GM19193 (cell line): ENCODE results near the gene MYOG.

Source experiments
- POLR2A ChIP-seq: IDR thresholded peaks from 4 replicates; pipeline ENCODE4 v1.6.1; 2011; ENCODE audit not compliant: insufficient read depth, insufficient read length; ENCODE audit errors: extremely low read depth

MYOG gene

DNA sequence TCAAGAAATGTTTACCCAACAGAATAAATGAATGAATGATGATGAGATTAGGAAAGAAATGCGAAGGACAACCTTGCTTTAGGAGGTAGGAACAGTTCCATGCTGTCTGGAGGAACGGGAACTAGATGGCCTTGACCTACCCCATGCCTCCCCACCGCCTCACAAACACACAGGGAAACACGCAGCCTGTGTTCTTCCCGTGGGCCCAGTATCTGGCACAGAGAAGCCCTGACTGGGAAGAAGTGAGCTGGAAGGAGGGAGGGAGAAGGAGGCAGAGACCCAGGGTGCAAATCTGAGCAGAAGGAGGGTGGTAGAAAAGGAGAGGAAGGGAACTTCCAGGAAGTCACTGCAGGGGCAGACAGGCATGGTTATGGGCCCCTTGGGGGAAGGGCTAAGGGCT lies 38.2 kb upstream of the MYOG start:
- TF ChIP-seq POLR2A, result no peak

DNA sequence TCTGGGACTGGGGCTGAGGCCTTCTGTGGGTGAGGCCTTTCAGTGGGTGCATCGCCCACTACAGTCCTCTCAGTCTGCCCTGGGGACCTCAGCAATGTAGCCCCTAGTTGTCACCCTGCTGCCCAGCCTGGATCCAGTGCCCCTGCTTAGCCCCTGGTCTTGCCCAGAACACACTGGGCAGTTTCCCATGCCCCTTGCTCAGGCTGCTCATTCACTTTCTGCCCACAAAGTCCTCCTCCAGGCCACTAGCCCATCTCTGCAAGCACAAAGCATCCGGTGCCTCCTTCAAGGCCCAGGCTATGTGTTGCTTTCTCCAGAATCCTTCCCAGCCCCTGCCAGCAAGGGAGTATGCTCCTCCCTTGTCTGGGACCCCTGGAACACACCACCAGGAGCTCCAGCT lies 36.3 kb upstream of the MYOG start:
- TF ChIP-seq POLR2A, result no peak

DNA sequence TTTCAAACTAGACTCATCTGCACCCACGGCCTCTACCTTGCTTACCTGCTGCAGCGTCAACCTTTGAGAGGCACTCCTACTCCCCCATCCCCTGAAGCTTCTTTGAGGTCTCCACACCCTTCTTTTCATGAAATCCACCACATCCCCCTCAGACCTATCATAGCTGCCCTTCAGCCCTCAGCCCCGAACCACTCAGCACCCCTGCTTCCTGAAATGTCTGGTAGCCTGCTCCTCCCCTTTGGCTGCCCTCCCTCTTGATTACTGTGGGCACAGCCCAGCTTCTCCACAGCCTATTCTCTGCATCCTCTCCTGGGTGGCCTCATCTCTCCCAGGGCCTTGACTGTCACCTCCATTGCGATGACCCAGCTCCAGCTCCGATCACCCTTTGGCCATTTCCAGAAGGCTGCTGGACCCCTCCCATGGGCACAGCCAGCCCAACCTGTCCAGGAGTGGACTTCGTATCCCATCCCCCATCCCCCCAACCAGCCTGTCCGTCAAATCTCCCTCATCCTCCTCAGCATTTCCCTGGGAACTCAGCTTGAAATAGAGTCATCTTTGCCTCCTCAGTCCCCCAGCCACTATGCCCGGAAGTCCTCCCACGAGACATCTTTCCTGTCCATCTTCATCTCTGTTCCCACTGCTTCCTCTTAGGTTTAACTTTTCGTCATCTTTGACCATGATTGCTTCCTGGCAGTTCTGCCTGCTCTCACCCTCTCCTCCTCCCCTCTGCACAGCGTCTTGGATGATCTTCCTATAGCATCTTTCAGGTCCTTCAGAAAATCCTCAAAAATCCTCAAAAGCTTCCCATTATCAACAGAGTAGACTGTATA lies 35.6 kb upstream of the MYOG start:
- no peak for TF ChIP-seq POLR2A

DNA sequence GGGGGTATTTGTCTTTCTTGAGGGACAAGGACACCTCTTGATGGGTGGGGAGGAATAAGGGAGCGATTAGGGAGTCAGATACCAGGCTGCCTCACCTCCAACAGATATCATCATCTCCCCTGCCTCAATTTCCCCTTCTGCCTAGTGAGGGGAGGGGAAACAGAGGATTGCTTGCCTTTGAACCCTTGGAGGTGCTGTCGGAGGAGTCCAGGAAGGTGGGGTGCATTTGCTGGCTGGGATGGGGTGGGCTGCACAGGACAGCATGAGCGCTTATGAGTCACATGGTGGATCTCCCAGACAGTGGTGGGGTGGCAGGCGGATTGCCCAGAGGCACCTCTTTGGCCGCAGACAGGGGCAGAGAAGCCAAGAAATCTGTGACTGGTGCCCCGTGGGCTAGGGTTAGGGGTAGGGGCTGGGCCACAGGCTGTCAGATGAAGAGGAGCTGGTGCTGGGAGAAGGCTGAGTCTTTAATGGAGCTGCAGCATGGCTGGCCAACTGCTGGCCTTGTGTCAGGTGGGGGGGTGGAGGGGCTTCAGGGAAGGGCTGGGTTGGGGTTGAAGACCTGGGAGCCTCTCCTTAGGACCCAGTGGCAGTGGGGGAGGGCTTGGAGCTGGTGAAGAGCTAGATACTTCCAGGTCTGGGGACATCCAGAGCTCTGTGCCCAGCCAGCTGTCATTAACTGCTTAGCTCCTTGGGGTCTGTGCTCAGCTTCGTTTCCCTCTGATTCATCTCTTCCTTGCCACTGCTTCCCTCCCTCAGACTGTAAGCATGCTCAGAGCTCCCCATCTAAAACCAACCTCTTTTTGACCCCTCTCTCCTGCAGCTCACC lies 34.7 kb upstream of the MYOG start:
- TF ChIP-seq POLR2A, result no peak

DNA sequence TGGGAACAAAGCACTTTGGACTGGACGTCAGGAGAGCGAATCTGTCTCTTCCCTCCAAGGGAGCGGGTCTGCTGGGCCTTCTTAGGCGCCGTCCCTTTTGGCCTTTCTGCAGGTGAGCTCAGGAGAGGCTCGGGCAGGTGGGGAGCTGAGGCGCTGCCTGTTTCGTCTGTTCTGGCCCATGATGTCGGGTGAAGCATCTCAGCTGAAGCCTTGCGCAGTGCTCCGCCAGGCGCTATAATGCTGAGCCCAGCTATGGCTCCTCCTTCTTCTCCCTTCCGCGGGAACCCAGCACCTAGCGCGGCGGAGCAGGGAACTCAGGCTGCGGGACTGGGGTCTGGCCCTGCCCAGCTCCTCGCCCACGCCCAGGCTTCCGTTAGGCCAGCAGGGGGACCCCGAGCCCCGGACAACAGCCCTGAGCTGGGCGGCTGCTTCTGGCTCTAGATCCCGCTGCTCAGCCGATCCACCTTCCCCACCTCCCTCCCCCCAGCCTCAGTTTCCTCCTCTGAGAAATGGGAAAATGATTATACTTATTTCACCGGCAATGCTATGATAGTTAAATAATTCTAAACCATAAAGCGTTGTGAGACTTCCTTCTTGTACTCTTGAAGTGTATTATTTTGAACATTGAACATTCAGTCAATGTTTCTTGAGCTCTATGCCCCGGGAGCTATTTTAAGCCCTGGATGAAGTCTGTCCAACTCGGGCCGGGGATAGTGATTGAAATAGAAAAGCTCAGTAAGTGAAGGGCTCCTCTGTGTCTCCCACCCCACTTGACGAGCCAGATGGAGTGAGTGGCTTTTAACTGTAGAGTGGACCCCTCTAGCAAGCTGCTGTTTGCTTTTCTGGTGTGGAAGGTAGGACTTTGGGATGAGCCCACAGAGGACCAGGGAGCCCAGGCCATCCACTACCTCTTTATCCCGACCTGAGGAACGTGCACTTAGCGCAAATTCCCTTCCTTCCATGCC lies 32.1 kb upstream of the MYOG start:
- TF ChIP-seq POLR2A, result no peak

DNA sequence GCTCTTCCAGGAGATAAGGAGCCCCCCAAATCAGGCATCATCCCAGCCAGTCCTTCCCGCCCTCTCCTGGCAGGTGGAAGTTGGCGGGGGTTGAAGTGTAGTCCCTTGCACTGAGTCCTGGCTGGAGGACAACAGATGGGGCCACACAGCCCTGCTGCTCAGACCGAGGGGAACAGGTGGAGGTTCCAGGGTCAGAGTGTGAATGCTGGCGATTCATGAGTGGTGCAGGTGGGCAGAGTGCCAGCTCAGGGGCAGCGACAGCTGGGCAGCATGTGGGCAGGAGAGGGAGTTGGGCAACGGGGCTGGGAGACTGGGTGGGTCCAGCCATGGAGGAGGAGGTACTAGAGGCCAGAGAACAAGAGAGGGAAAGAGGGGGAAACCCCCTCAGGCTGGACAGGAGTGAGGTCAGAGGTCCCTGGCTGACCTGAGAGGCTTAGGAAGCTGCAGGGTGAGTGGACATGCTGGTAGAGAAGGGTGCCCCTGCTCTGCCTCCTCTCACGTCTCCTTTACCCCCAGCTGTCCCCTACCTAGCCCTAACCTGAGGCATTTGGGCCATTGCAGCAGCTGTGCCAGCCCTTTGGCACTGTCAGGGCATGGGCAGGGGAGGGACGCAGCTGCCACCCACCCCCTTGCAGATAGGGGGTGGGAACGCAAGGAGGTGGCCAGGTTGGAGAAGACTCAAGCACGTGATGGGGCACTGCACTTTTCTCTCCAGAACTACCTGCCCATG lies 30.4 kb upstream of the MYOG start:
- TF ChIP-seq POLR2A, result no peak

DNA sequence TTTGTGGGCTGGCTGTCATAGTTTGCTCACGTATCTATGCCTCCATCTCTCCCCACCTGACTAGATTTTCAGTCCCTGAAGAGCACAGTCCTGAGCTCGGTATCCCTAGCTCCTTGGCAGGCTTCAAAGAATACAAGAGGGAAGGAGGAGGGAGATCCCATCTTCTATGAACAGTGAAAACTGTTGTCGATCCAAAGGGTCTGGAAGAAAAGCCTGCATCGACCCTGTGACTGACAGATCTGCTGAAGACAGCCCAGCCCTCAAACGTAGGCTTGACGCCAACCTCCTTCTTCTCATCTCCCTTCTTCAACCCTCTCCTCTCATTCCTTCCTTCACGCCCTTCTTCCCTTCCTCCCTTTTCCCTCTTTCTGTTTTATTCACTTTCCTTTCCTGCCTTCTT lies 28.4 kb upstream of the MYOG start:
- no peak for TF ChIP-seq POLR2A

DNA sequence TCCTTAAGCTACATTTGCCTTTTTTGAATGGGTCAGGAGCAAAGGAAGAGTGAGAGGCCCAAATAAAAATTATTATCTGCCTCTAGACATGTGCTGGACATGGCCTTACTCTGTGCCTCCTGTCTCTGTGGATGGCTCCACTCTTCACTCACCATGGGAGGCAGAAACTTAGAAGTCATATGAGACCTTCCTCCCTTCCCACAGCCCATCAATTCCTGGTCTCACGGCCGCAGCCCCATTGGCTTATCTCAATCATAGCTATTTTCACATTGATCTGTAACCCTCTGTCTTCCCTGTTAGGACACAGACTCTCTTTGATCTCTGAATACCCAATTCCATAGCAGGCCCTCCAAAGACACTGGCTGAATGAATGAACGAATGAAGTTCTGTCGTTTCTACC lies 27.5 kb upstream of the MYOG start:
- TF ChIP-seq POLR2A, result no peak

DNA sequence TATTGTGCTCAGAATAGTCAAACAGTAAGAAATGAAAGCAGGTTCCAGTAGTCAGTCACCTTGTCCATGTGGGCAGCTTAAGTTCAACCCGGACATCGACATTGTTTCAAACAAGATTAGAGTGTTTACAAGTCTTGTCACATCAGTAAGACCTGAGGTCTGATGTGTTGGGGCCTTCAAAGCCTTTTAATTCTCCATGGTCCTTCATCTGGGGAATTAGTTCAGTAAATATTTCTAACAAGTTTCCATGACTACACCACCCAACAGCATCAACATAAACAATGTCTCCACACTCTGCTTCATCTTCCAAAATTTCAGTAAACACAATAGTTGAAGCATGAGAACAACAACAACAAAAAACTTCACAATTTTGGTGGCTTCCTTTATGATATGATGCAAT lies 26.7 kb upstream of the MYOG start:
- no peak for TF ChIP-seq POLR2A

DNA sequence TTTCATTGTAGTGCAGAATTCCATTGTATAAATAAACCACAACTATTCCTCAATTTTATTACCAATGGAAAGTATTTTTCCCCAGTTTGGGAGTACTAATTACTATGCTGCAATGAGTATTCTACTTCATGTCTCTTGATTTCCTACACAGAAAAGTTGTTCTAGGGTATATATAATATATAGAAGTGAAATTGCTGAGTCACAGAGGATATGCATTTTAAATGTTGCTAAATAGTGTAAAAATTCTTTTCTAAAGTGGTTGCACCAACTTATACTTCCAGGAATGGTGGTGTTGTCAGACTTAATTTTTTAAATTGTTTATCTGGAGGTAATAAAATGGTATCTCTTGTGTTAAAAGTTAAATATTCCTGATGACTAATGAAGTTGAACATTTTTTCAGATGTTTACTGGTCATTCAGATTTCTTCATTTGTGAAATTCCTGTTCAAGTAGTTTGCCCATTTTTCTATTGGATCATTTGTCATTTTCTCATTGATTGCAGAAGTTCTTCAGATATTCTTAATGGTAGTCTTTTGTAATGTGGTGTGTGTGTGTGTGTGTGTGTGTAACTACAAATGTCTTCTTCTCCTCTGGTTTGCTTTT lies 19.1 kb upstream of the MYOG start:
- TF ChIP-seq POLR2A, result no peak

DNA sequence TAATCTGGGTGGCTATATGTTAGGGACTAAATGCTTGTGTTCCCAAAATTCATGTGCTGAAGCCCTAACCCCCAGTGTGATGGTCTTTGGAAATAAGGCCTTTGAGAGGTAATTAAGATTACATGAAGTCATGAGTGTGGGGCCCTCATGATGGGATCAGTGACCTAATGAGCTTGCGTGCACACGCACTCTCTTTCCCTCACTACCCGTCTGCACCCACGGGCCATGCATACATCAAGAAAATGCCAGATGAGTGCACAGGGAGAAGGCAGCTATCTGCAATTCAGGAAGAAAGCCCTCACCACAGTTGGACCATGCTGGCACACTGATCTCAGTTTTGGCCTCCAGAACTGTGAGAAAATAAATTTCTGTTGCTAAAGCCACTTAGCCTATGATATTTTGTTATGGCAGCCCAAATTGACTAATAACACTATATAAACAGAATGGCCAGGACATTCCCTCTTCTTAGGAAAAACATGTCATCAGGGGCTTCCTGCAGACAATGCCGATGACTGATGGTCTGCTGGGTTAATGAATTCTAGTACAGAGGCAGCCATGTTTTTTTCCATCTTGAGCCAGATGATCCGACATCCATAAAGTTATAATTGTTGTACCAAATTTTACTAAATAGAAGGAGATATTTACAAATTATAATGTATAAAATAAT lies 18.1 kb upstream of the MYOG start:
- no peak for TF ChIP-seq POLR2A

DNA sequence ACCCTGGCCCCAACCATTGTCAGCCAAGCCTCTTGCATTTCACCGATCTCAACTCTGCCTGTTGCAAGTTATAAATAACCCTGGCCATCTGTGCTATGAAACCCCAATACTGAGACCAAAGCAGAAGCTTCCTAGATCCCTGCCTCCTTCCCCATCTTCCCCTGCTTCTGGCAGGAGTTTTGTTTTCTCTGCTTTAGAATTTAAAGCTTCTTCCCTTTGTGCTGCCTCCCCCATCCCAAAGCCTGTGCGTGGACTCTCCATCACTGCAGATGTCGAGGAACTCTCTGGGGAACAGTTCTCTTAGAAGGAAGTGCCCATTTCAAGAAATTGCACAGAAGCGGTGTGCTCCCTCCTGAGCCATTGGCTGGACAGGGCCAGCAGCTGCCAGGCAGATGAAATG lies 17.4 kb upstream of the MYOG start:
- no peak for TF ChIP-seq POLR2A
